ENCODE measurements around the gene MEIS1.
"Not testable (repeated sequence)": the region's sequence is repeated elsewhere in the genome, so short reads cannot be mapped to it uniquely, and the experiment has no call there.

The MEIS1 gene

GRCh38 chr2:66481100-66481549, 46.2 kb downstream of the MEIS1 start:
- H3K4me3 ChIP-seq (ENCODE audit: low read length): no peak overlapping the region
- TF ChIP-seq ZNF274 (IDR thresholded peaks at IDR 0.05; ENCODE audit: low read depth, low read length): no peak

- H3K4me3 ChIP-seq (ENCODE audit: low read length): not testable (repeated sequence)
Measured at GRCh38 chr2:66485252-66485651, 50.3 kb downstream of the MEIS1 start.

- no peak overlapping the region for H3K4me3 ChIP-seq (ENCODE audit: low read length)
- TF ChIP-seq ZNF274 (IDR thresholded peaks at IDR 0.05; ENCODE audit: low read depth, low read length): no peak
Measured at GRCh38 chr2:66488946-66489345, 54.0 kb downstream of the MEIS1 start.

GRCh38 chr2:66489436-66489835, 54.5 kb downstream of the MEIS1 start:
- H3K4me3 ChIP-seq (ENCODE audit: low read length): no peak overlapping the region
- TF ChIP-seq ZNF274 (IDR thresholded peaks at IDR 0.05; ENCODE audit: low read depth, low read length): no peak

GRCh38 chr2:66490588-66491001, 55.7 kb downstream of the MEIS1 start:
- no peak overlapping the region for H3K4me3 ChIP-seq (ENCODE audit: low read length)
- no peak for TF ChIP-seq ZNF274 (IDR thresholded peaks at IDR 0.05; ENCODE audit: low read depth, low read length)

GRCh38 chr2:66494708-66495107, 59.8 kb downstream of the MEIS1 start:
- TF ChIP-seq ZNF274 (IDR thresholded peaks at IDR 0.05; ENCODE audit: low read depth, low read length): no peak
- H3K4me3 ChIP-seq (ENCODE audit: low read length): no peak overlapping the region

- no peak for TF ChIP-seq ZNF274 (IDR thresholded peaks at IDR 0.05; ENCODE audit: low read depth, low read length)
- no peak overlapping the region for H3K4me3 ChIP-seq (ENCODE audit: low read length)
Measured at GRCh38 chr2:66495788-66496640, 61.1 kb downstream of the MEIS1 start.

GRCh38 chr2:66496670-66497420, 61.9 kb downstream of the MEIS1 start:
- H3K4me3 ChIP-seq (ENCODE audit: low read length): no peak overlapping the region
- TF ChIP-seq ZNF274 (IDR thresholded peaks at IDR 0.05; ENCODE audit: low read depth, low read length): no peak

GRCh38 chr2:66497431-66498288, 62.7 kb downstream of the MEIS1 start:
- H3K4me3 ChIP-seq (ENCODE audit: low read length): no peak overlapping the region
- no peak for TF ChIP-seq ZNF274 (IDR thresholded peaks at IDR 0.05; ENCODE audit: low read depth, low read length)

- no peak overlapping the region for H3K4me3 ChIP-seq (ENCODE audit: low read length)
- no peak for TF ChIP-seq ZNF274 (IDR thresholded peaks at IDR 0.05; ENCODE audit: low read depth, low read length)
Measured at GRCh38 chr2:66498289-66498975, 63.5 kb downstream of the MEIS1 start.

GRCh38 chr2:66501267-66501666, 66.3 kb downstream of the MEIS1 start:
- TF ChIP-seq ZNF274 (IDR thresholded peaks at IDR 0.05; ENCODE audit: low read depth, low read length): no peak
- no peak overlapping the region for H3K4me3 ChIP-seq (ENCODE audit: low read length)

GRCh38 chr2:66506265-66506664, 71.3 kb downstream of the MEIS1 start:
- no peak overlapping the region for H3K4me3 ChIP-seq (ENCODE audit: low read length)

GRCh38 chr2:66507673-66508201, 72.8 kb downstream of the MEIS1 start:
- no peak for TF ChIP-seq ZNF274 (IDR thresholded peaks at IDR 0.05; ENCODE audit: low read depth, low read length)
- no peak overlapping the region for H3K4me3 ChIP-seq (ENCODE audit: low read length)

More at GRCh38 chr2:66506265-66506664, 71.3 kb downstream of the MEIS1 start:
- no peak for TF ChIP-seq ZNF274 (IDR thresholded peaks at IDR 0.05; ENCODE audit: low read depth, low read length)
